ENCODE data around the gene VSIR.

- TF ChIP-seq, protein P1, sequence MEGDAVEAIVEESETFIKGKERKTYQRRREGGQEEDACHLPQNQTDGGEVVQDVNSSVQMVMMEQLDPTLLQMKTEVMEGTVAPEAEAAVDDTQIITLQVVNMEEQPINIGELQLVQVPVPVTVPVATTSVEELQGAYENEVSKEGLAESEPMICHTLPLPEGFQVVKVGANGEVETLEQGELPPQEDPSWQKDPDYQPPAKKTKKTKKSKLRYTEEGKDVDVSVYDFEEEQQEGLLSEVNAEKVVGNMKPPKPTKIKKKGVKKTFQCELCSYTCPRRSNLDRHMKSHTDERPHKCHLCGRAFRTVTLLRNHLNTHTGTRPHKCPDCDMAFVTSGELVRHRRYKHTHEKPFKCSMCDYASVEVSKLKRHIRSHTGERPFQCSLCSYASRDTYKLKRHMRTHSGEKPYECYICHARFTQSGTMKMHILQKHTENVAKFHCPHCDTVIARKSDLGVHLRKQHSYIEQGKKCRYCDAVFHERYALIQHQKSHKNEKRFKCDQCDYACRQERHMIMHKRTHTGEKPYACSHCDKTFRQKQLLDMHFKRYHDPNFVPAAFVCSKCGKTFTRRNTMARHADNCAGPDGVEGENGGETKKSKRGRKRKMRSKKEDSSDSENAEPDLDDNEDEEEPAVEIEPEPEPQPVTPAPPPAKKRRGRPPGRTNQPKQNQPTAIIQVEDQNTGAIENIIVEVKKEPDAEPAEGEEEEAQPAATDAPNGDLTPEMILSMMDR (IDR thresholded peaks at IDR 0.05) = no peak
- no peak for TF ChIP-seq POLR2A (IDR thresholded peaks at IDR 0.05)
Observed at GRCh38 chr10:71763352-71764127, 9.8 kb downstream of the VSIR start.

All from testis (tissue), 2 donors.